Breast epithelium (tissue), 4 donors: Measurements from ENCODE around the gene C21orf91. TPM values are rescaled to one million over a fixed set of nuclear protein-coding genes. Genes with fewer than 3 reads are reported as not detected.
A peak's percentile ranks its signal among the peaks of the same experiment; 100 is the strongest.

Experiments
- DNase-seq, 2 donors: peaks; one replicate each; pipeline ENCODE4 v3.0.0-alpha.2; 2019; ENCODE audit warnings: low spot score in 2 of 2
- H3K27ac ChIP-seq, 2 donors: fragments of 200-600 bp; sonication (generic) in 1 of 2; one replicate each; pipeline ENCODE4 v1.5.1; 2016 to 2019; ENCODE audit warnings: mild to moderate bottlenecking in 1 of 2
- H3K27me3 ChIP-seq, 2 donors: fragments of 200-600 bp; sonication (generic) in 1 of 2; one replicate each; pipeline versions ENCODE4 v1.5.1 to v1.6.0; 2017 to 2019; ENCODE audit warnings: control low read depth in 1 of 2, mild to moderate bottlenecking in 1 of 2
- H3K36me3 ChIP-seq: fragments of 200-600 bp; one replicate; pipeline ENCODE4 v1.5.1; 2019
- H3K4me1 ChIP-seq, 2 donors: fragments of 200-600 bp; sonication (generic); one replicate each; pipeline ENCODE4 v1.5.1; 2016 to 2019; ENCODE audit warnings: control low read depth in 1 of 2
- H3K4me3 ChIP-seq, 3 donors: fragments of 200-600 bp; sonication (generic); 1 replicate in 2 of 3; 2 replicates in 1 of 3; pipeline ENCODE4 v1.5.1; 2016 to 2019; ENCODE audit warnings: mild to moderate bottlenecking in 3 of 3, moderate library complexity in 2 of 3
- H3K9me3 ChIP-seq, 2 donors: fragments of 200-600 bp; sonication (generic) in 1 of 2; one replicate each; pipeline ENCODE4 v1.5.1; 2016 to 2019; ENCODE audit warnings: control low read depth in 1 of 2
- CTCF ChIP-seq, 3 donors: fragments of 450-650 bp; IDR thresholded peaks; one replicate each; pipeline ENCODE4 v1.5.1; 2016 to 2017; ENCODE audit warnings: antibody characterized with exemption in 3 of 3, mild to moderate bottlenecking in 3 of 3, moderate library complexity in 3 of 3
- POLR2A ChIP-seq: fragments of 450-650 bp; IDR thresholded peaks from one replicate; pipeline ENCODE4 v1.6.1; 2016; ENCODE audit warnings: antibody characterized with exemption, mild to moderate bottlenecking, moderate library complexity
- POLR2AphosphoS5 ChIP-seq, 3 donors: sonication (generic); formaldehyde crosslinking; IDR thresholded peaks; one replicate each; pipeline ENCODE4 v1.6.1; 2017; ENCODE audit warnings: antibody characterized with exemption in 3 of 3
- intact Hi-C: fragments of 100-400 bp; cut with DNase I; formaldehyde crosslinking; loops from one replicate; pipeline ENCODE4 v1.15.1; 2023; ENCODE audit warnings: low total_unique reads
- total RNA-seq, 3 donors: library from RNA; depleted of rRNA; stranded (reverse); fragments of >200 nt; gene quantifications; one replicate each; pipeline ENCODE4 v1.1.0, GENCODE V29; 2016

C21orf91 gene
- total RNA-seq, 3 donors from 2014 or later: 7.5 to 14.8 (median 9.8) TPM

- Histone ChIP-seq H3K9me3 (no peaks in the 10 kb centered on the region), H3K4me3 (no peak overlapping the region), H3K27ac (no peak overlapping the region), H3K4me1 (no peaks in the 10 kb centered on the region), H3K36me3 (no peaks in the 10 kb centered on the region), H3K27me3 (no peaks in the 10 kb centered on the region)
- no peak for DNase-seq
- intact Hi-C loops: no loop called here
- TF ChIP-seq POLR2A (no peak), CTCF (IDR thresholded peaks at IDR 0.05) (no peak), POLR2AphosphoS5 (IDR thresholded peaks at IDR 0.05) (no peak)
Observed at GRCh38 chr21:17794518-17795145, 24.5 kb downstream of the C21orf91 start.

- H3K27me3 ChIP-seq: no peaks in the 10 kb centered on the region
- intact Hi-C loops: no loop called here
- peak overlapping the region; percentile 18 to 44 (median 30) for H3K4me3 ChIP-seq
- H3K4me1 ChIP-seq: no peaks in the 10 kb centered on the region
- no peaks in the 10 kb centered on the region for H3K9me3 ChIP-seq
- TF ChIP-seq POLR2AphosphoS5 (IDR thresholded peaks at IDR 0.05) (no peak), POLR2A (no peak), CTCF (IDR thresholded peaks at IDR 0.05) (no peak)
- DNase-seq: no peak
- H3K36me3 ChIP-seq: no peaks in the 10 kb centered on the region
- H3K27ac ChIP-seq: peak overlapping the region; percentile 32 to 63
Observed at GRCh38 chr21:17793246-17794123, 25.7 kb downstream of the C21orf91 start.

- H3K27ac ChIP-seq: no peak overlapping the region
- H3K36me3 ChIP-seq: no peaks in the 10 kb centered on the region
- H3K4me1 ChIP-seq: no peaks in the 10 kb centered on the region
- no peaks in the 10 kb centered on the region for H3K9me3 ChIP-seq
- intact Hi-C loops: no loop called here
- no peaks in the 10 kb centered on the region for H3K27me3 ChIP-seq
- TF ChIP-seq POLR2AphosphoS5 (IDR thresholded peaks at IDR 0.05) (no peak), CTCF (IDR thresholded peaks at IDR 0.05) (no peak), POLR2A (no peak)
- H3K4me3 ChIP-seq: no peak overlapping the region
- no peak for DNase-seq
Observed at GRCh38 chr21:17789656-17790055, 29.5 kb downstream of the C21orf91 start.

GRCh38 chr21:17789069-17789468, 30.1 kb downstream of the C21orf91 start:
- Histone ChIP-seq H3K27ac (no peak overlapping the region), H3K27me3 (no peaks in the 10 kb centered on the region), H3K36me3 (no peaks in the 10 kb centered on the region), H3K9me3 (no peaks in the 10 kb centered on the region), H3K4me1 (no peaks in the 10 kb centered on the region), H3K4me3 (no peak overlapping the region)
- no peak for DNase-seq
- intact Hi-C loops: no loop called here
- TF ChIP-seq POLR2AphosphoS5 (IDR thresholded peaks at IDR 0.05) (no peak), POLR2A (no peak), CTCF (IDR thresholded peaks at IDR 0.05) (no peak)

GRCh38 chr21:17786851-17787181, 32.3 kb downstream of the C21orf91 start:
- Histone ChIP-seq H3K36me3 (no peaks in the 10 kb centered on the region), H3K4me1 (no peaks in the 10 kb centered on the region), H3K27me3 (no peaks in the 10 kb centered on the region), H3K4me3 (no peak overlapping the region), H3K9me3 (no peaks in the 10 kb centered on the region), H3K27ac (no peak overlapping the region)
- no peak for DNase-seq
- intact Hi-C loops: no loop called here
- TF ChIP-seq POLR2A: no peak
- TF ChIP-seq CTCF (IDR thresholded peaks at IDR 0.05): no peak
- TF ChIP-seq POLR2AphosphoS5 (IDR thresholded peaks at IDR 0.05): no peak
